ENCODE measurements around the gene MAP3K10. TPM values are rescaled to one million over a fixed set of nuclear protein-coding genes. Genes with fewer than 3 reads are reported as not detected.
"Not testable (repeated sequence)": the region's sequence is repeated elsewhere in the genome, so short reads cannot be mapped to it uniquely, and the experiment has no call there.

Gene MAP3K10
- total and polyA plus RNA-seq, 2 donors (not counting 1 experiment from before 2014, with no cell fraction given): 22.5 to 41.6 TPM

DNA sequence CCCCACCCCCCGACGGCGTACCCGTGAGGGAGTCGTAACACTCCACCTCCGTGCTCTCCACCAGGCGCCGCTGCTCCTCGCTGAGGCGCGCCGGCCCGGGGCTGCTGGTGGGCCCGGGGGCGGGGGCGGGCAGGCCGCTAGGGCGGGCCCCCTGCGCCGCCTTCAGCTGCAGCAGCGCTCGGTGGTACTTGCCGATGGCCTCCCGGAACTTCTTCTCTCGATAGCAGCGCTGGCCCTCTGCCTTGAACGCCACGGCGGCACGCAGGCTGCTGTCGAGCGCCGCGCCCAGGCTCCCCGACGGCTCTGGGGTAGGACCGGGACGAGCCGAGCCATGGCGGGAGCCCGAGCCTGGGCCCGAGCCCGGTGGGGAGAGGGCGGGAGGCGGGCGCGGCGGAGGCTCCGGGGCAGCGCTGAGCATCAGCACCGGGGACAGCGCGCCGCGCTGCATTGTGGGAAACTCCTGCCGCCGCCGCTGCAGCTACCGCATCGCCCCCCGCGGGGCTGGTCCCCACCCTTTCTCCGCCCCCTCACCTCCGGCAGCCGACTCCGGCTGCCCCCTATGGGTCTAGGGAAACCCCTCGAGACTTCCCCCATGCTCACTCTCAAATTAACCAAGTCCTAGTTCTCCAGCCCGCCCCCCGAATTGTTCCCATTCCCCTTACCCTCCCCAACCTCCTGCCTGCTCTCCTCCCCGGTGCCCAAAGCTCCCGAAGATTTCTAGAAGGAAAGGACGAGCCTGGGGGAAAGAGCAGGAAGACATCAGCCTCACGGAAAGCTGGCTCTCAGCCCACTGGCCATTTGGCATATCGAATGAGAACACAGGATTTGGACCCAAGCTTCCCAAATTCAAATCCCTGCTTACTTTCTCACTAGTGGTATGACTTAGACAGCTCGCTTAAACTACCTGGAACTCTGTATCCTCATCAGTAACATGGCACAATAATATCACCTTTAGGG is 27.0 kb downstream of the MAP3K10 start, which contains the start of gene TTC9B:
Gene TTC9B, minus strand, starts transcription at position 451 of the 957 bp plus-strand sequence. Its CDS starts 3 bp downstream, at position 448.
- TF ChIP-seq, protein P1, sequence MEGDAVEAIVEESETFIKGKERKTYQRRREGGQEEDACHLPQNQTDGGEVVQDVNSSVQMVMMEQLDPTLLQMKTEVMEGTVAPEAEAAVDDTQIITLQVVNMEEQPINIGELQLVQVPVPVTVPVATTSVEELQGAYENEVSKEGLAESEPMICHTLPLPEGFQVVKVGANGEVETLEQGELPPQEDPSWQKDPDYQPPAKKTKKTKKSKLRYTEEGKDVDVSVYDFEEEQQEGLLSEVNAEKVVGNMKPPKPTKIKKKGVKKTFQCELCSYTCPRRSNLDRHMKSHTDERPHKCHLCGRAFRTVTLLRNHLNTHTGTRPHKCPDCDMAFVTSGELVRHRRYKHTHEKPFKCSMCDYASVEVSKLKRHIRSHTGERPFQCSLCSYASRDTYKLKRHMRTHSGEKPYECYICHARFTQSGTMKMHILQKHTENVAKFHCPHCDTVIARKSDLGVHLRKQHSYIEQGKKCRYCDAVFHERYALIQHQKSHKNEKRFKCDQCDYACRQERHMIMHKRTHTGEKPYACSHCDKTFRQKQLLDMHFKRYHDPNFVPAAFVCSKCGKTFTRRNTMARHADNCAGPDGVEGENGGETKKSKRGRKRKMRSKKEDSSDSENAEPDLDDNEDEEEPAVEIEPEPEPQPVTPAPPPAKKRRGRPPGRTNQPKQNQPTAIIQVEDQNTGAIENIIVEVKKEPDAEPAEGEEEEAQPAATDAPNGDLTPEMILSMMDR (IDR thresholded peaks at IDR 0.05): no peak
- TF ChIP-seq EZH2 (IDR thresholded peaks at IDR 0.05; ENCODE audit: borderline replicate concordance, insufficient read depth, low read depth, low read length, poor library complexity, severe bottlenecking): no peak
- CTCF ChIA-PET: interaction anchor here (0.6 to 1.3 kb wide), 3 partner anchors 202 to 416 kb away, joined by 3 read pairs; no protein-coding TSS in a partner anchor
- Mint-ChIP-seq H3K4me1 (peaks cover 10% of the 10 kb centered on the region), H3K27me3 (peaks cover 38% of the 10 kb centered on the region), H3K27ac (no peak within 1 kb of the TSS), H3K4me3 (no peak within 1 kb of the TSS), H3K9me3 (ENCODE audit: insufficient read depth) (no peaks in the 10 kb centered on the region)
- Histone ChIP-seq H3K9me3 (ENCODE audit: control extremely low read depth in 1 of 3, control insufficient read depth in 2 of 3, insufficient read depth in 1 of 3, low read length in 2 of 3) (peaks cover 0 to 29% (median 0%) of the 10 kb centered on the region in 3 donors), H3K4me3 (ENCODE audit: control extremely low read depth in 1 of 5, extremely low read depth in 1 of 5, insufficient read depth in 1 of 5, low read depth in 2 of 5, low read length in 4 of 5) (no peak within 1 kb of the TSS), H3K9ac (ENCODE audit: low read length) (no peak within 1 kb of the TSS), H3K4me2 (replicated peaks; ENCODE audit: low read depth, low read length, poor library complexity, severe bottlenecking) (peak within 1 kb of the TSS; percentile 48), H3K27me3 (replicated peaks in 1 of 4; ENCODE audit: control extremely low read depth in 1 of 4, control insufficient read depth in 3 of 4, insufficient read depth in 4 of 4, low read length in 3 of 4) (peaks cover 0 to 42% (median 21%) of the 10 kb centered on the region in 4 experiments), H2AFZ (ENCODE audit: insufficient read depth, low read depth, low read length, poor library complexity, severe bottlenecking) (no peak within 1 kb of the TSS), H3K27ac (ENCODE audit: low read length in 2 of 2) (no peak within 1 kb of the TSS), H3K4me1 (ENCODE audit: control insufficient read depth in 2 of 2, insufficient read depth in 2 of 2, low read length in 2 of 2) (peaks cover 13 to 27% of the 10 kb centered on the region in 2 donors), H3K36me3 (replicated peaks in 1 of 2; ENCODE audit: control extremely low read depth in 1 of 2, control insufficient read depth in 1 of 2, extremely low read depth in 1 of 2, insufficient read depth in 2 of 2, low read length in 1 of 2) (no peaks in the 10 kb centered on the region), H4K20me1 (ENCODE audit: control insufficient read depth, insufficient read depth, low read length, poor library complexity, severe bottlenecking) (no peaks in the 10 kb centered on the region), H3K79me2 (ENCODE audit: control insufficient read depth, insufficient read depth, low read length) (no peaks in the 10 kb centered on the region)
- DNase-seq (peak; percentile 69), ATAC-seq (ENCODE audit: low read depth) (peak; percentile 10)
- POLR2A ChIA-PET: interaction anchor here (0.7 kb wide), 1 partner anchor 444 kb away, joined by 3 read pairs; no protein-coding TSS in a partner anchor
- 8% methylated on average over 73 of the region's 75 CpGs for WGBS (ENCODE audit: insufficient coverage)
- intact Hi-C loops (cut with micrococcal nuclease): no loop called here

DNA sequence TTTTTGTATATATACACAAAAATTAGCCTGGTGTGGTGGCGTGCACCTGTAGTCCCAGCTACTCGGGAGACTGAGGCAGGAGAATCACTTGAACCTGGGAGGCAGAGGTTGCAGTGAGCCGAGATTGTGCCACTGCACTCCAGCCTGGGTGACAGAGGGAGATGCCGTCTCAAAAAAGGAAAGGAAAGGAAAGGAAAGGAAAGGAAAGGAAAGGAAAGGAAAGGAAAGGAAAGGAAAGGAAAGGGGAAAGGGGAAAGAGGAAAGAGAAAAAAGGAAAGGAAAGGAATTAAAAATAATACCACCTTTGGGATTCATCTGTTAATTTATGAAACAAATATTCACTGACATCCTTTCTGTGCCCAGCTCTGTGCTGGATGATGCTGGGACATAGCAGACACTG is 27.8 kb downstream of the MAP3K10 start:
- peaks cover 38% of the 10 kb centered on the region for H3K27me3 Mint-ChIP-seq
- H3K4me2 ChIP-seq (replicated peaks; ENCODE audit: low read depth, low read length, poor library complexity, severe bottlenecking); intact Hi-C loops (cut with micrococcal nuclease); H3K4me1 Mint-ChIP-seq; ATAC-seq (ENCODE audit: low read depth); H3K36me3 ChIP-seq (replicated peaks in 1 of 2; ENCODE audit: control extremely low read depth in 1 of 2, control insufficient read depth in 1 of 2, extremely low read depth in 1 of 2, insufficient read depth in 2 of 2, low read length in 1 of 2); DNase-seq; H2AFZ ChIP-seq (ENCODE audit: insufficient read depth, low read depth, low read length, poor library complexity, severe bottlenecking); H3K9ac ChIP-seq (ENCODE audit: low read length); H3K4me3 Mint-ChIP-seq; H4K20me1 ChIP-seq (ENCODE audit: control insufficient read depth, insufficient read depth, low read length, poor library complexity, severe bottlenecking); H3K27ac Mint-ChIP-seq; H3K4me3 ChIP-seq (ENCODE audit: control extremely low read depth in 1 of 5, extremely low read depth in 1 of 5, insufficient read depth in 1 of 5, low read depth in 2 of 5, low read length in 4 of 5); H3K27ac ChIP-seq (ENCODE audit: low read length in 2 of 2); H3K79me2 ChIP-seq (ENCODE audit: control insufficient read depth, insufficient read depth, low read length); H3K9me3 Mint-ChIP-seq (ENCODE audit: insufficient read depth): not testable (repeated sequence)
- POLR2A ChIA-PET: interaction anchor here (0.7 kb wide), 1 partner anchor 443 kb away, joined by 3 read pairs; no protein-coding TSS in a partner anchor
- 80% methylated on average over 1 of the region's 4 CpGs for WGBS (ENCODE audit: insufficient coverage)
- peaks cover 18 to 31% of the 10 kb centered on the region in 2 donors for H3K4me1 ChIP-seq (ENCODE audit: control insufficient read depth in 2 of 2, insufficient read depth in 2 of 2, low read length in 2 of 2)
- H3K27me3 ChIP-seq (replicated peaks in 1 of 4; ENCODE audit: control extremely low read depth in 1 of 4, control insufficient read depth in 3 of 4, insufficient read depth in 4 of 4, low read length in 3 of 4): peaks cover 0 to 50% (median 24%) of the 10 kb centered on the region in 4 experiments
- CTCF ChIA-PET: interaction anchor here (0.6 to 3.2 kb wide), 5 partner anchors 9 to 416 kb away, joined by 3 to 26 read pairs (median 3); no protein-coding TSS in a partner anchor
- peaks cover 0 to 30% (median 0%) of the 10 kb centered on the region in 3 donors for H3K9me3 ChIP-seq (ENCODE audit: control extremely low read depth in 1 of 3, control insufficient read depth in 2 of 3, insufficient read depth in 1 of 3, low read length in 2 of 3)
